Adipocyte (in vitro differentiated cells): Measurements from ENCODE around the gene IL17B.
A peak's percentile ranks its signal among the peaks of the same experiment; 100 is the strongest.

Experiments
- DNase-seq: peaks from one replicate; pipeline ENCODE4 v3.0.0-alpha.2; 2015; ENCODE audit warnings: low read depth
- H3K27me3 ChIP-seq: replicated peaks from 2 replicates; pipeline ENCODE4 v1.7.0; 2013; ENCODE audit warnings: mild to moderate bottlenecking, low read length, moderate library complexity; ENCODE audit not compliant: control insufficient read depth, insufficient read depth
- H3K36me3 ChIP-seq: 2 replicates; pipeline ENCODE4 v1.7.0; 2013; ENCODE audit warnings: low read length, mild to moderate bottlenecking, moderate library complexity; ENCODE audit not compliant: control insufficient read depth, insufficient read depth, severe bottlenecking
- H3K4me1 ChIP-seq: 2 replicates; pipeline ENCODE4 v1.7.0; 2013; ENCODE audit warnings: mild to moderate bottlenecking, low read length, moderate library complexity; ENCODE audit not compliant: control insufficient read depth, insufficient read depth
- H3K4me3 ChIP-seq: 2 replicates; pipeline ENCODE4 v1.7.0; 2013; ENCODE audit warnings: mild to moderate bottlenecking, low read length, moderate library complexity
- H3K9ac ChIP-seq: 2 replicates; pipeline ENCODE4 v1.7.0; 2013; ENCODE audit warnings: mild to moderate bottlenecking, low read length, moderate library complexity
- H3K9me3 ChIP-seq: 2 replicates; pipeline ENCODE4 v1.7.0; 2013; ENCODE audit warnings: mild to moderate bottlenecking, low read length, moderate library complexity; ENCODE audit not compliant: control insufficient read depth

Gene IL17B

DNA sequence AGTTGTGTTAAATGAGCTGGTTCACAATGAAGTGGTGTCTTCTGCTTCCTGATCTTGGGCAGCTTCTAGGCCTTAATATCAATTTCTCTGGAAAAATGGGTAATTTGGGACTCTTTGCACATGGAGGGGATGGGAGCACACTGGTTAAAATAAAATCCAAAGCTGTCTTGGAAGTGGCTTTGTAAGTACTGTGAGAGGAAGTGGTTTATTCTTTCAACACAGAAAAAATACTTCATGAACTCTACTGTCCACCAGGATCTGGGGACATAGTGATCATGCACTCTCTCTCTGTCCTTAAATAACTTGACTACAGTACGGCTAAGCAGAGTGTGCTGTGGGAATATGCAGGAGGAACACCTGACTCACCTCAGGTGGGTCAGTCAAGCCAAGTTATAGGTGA is 18.8 kb downstream of the IL17B start:
- no peak overlapping the region for H3K9ac ChIP-seq
- H3K27me3 ChIP-seq: no peaks in the 10 kb centered on the region
- no peaks in the 10 kb centered on the region for H3K9me3 ChIP-seq
- no peak overlapping the region for H3K4me3 ChIP-seq
- peaks cover 5% of the 10 kb centered on the region for H3K4me1 ChIP-seq
- H3K36me3 ChIP-seq: peaks cover 5% of the 10 kb centered on the region
- no peak for DNase-seq

DNA sequence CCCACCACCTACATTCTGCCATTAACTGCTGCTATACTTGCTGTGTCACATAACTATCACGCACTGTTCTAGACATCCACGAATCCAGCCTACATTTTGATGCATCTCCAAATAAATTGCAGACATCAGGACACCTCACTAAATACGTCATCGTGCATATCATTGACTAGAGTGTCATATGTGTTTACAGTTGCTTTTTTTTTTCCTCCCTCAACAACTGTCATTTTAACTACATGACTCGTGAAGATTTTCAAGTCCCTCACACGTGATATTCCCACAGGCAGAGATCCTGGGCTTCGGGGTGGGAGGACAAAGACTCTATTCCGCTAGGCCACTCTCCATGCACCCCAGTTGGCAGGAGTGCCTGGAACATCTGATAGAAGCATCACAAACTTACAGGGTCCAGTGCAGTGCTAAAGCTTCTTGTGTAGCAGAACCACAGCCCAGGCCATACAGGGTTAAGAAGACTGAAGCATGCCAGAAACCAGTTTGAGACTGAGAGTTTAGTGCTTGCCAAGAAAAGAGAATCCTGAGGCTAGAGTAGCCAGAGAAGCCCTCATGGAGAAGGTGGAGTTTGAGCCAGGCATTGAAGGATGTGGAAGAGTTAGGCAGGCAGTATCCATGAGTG is 20.1 kb downstream of the IL17B start:
- Histone ChIP-seq H3K36me3 (peaks cover 16% of the 10 kb centered on the region), H3K27me3 (no peaks in the 10 kb centered on the region), H3K4me1 (peaks cover 5% of the 10 kb centered on the region), H3K9me3 (no peaks in the 10 kb centered on the region), H3K4me3 (peak overlapping the region; percentile 86), H3K9ac (no peak overlapping the region)
- DNase-seq: no peak

DNA sequence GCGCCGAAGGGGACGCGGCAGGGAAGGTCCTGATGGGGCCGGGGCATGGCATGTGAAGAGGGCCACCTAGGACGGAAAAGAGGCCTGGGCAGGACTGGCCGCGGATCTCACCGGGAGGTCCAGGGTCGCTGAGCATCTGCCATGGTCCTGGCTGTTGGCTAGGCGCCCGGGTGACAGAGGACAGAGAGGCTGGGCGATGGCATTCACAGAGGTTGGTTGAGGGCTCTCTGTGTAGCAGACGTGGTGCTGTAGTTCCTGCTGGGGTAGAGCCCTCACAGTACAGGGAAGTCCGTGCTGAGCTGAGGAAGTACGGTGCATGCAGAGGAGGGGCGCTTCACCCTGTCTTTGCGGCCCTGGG is 20.8 kb downstream of the IL17B start:
- Histone ChIP-seq H3K4me1 (peaks cover 5% of the 10 kb centered on the region), H3K36me3 (peaks cover 23% of the 10 kb centered on the region), H3K9ac (peak overlapping the region; percentile 83), H3K27me3 (no peaks in the 10 kb centered on the region), H3K4me3 (peak overlapping the region; percentile 86), H3K9me3 (no peaks in the 10 kb centered on the region)
- peak; percentile 42 for DNase-seq

DNA sequence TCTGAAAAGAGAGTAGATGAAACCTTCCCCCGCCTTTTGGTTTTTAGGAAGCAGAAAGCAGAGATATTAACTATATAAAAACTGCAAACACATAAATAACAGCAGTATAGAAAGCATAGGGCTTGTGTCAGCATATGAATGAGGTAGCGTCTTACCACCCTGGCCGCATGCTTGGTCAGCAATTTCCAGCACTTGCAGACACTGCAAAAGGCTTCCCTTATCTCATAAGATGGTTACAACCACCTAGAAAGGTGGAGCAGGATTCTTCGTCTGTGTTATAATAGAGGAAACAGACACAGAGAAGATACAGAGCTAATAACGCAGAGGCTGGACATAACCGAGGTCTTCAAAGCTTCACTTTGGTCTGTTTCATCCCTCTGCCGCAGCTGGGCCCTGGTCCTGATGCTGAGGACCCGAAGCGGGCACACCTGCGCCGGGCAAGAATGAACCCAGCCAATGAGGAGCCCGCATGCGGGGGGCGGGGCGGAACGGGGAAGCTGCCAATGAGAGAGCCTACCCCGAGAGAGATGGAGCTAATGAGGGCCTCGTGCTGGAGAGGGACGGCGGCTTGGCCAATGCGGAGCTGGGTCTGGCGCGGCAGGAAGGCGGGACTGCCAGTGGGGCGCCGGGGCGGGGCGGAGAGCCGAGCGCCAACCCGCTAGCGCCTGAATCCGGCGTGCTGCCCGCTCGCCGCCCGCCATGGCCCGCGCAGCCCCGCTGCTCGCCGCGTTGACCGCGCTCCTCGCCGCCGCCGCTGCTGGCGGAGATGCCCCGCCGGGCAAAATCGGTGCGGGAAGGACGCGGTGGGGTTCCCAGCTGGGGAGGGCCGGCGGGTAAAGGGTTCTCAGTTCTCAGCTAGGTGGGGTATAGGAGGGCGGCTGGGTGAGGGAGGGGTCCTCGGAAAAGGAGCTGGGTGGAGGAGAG is 21.5 kb downstream of the IL17B start, which contains the start of gene PCYOX1L:
Gene PCYOX1L, plus strand, starts transcription at position 677 of the 924 bp plus-strand sequence. Its CDS starts 23 bp downstream, at position 700.
- H3K9ac ChIP-seq: peak within 1 kb of the TSS; percentile 83
- H3K36me3 ChIP-seq: peaks cover 30% of the 10 kb centered on the region
- H3K27me3 ChIP-seq: no peaks in the 10 kb centered on the region
- no peaks in the 10 kb centered on the region for H3K9me3 ChIP-seq
- H3K4me3 ChIP-seq: peak within 1 kb of the TSS; percentile 86
- DNase-seq: peak; percentile 99
- H3K4me1 ChIP-seq: peaks cover 5% of the 10 kb centered on the region

DNA sequence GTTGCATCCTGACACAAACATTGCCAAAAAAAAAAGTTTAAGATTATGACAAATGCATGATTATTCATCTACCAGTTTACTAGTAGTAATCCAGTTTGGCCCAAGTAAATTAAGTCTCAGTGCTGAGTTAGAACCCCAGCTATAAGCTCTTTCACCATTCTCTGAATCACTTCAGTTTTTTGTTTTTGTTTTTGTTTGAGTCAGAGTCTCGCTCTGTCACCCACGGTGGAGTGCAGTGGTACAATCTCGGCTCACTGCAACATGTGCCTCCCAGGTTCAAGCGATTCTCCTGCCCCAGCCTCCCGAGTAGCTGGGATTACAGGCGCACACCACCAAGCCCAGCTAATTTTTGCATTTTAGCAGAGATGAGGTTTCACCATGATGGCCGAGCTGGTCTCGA is 22.7 kb downstream of the IL17B start:
- no peaks in the 10 kb centered on the region for H3K9me3 ChIP-seq
- no peaks in the 10 kb centered on the region for H3K27me3 ChIP-seq
- H3K4me3 ChIP-seq: no peak overlapping the region
- no peak for DNase-seq
- no peak overlapping the region for H3K9ac ChIP-seq
- peaks cover 42% of the 10 kb centered on the region for H3K36me3 ChIP-seq
- H3K4me1 ChIP-seq: peaks cover 5% of the 10 kb centered on the region

- H3K9me3 ChIP-seq: no peaks in the 10 kb centered on the region
- no peak overlapping the region for H3K9ac ChIP-seq
- no peak for DNase-seq
- peaks cover 49% of the 10 kb centered on the region for H3K36me3 ChIP-seq
- H3K27me3 ChIP-seq: no peaks in the 10 kb centered on the region
- H3K4me1 ChIP-seq: peaks cover 5% of the 10 kb centered on the region
- no peak overlapping the region for H3K4me3 ChIP-seq
Observed at GRCh38 chr5:149355688-149356087, 23.4 kb downstream of the IL17B start.

GRCh38 chr5:149353911-149354310 is 25.2 kb downstream of the IL17B start:
- H3K36me3 ChIP-seq: peaks cover 67% of the 10 kb centered on the region
- H3K4me3 ChIP-seq: no peak overlapping the region
- no peaks in the 10 kb centered on the region for H3K9me3 ChIP-seq
- H3K27me3 ChIP-seq: no peaks in the 10 kb centered on the region
- H3K9ac ChIP-seq: no peak overlapping the region
- peaks cover 5% of the 10 kb centered on the region for H3K4me1 ChIP-seq
- no peak for DNase-seq

- no peak for DNase-seq
- peaks cover 5% of the 10 kb centered on the region for H3K4me1 ChIP-seq
- H3K27me3 ChIP-seq: no peaks in the 10 kb centered on the region
- H3K4me3 ChIP-seq: no peak overlapping the region
- H3K9me3 ChIP-seq: no peaks in the 10 kb centered on the region
- no peak overlapping the region for H3K9ac ChIP-seq
- H3K36me3 ChIP-seq: peaks cover 84% of the 10 kb centered on the region
Observed at GRCh38 chr5:149352169-149352568, 26.9 kb downstream of the IL17B start.

GRCh38 chr5:149349382-149349781 is 29.7 kb downstream of the IL17B start:
- Histone ChIP-seq H3K27me3 (no peaks in the 10 kb centered on the region), H3K4me3 (no peak overlapping the region), H3K9ac (no peak overlapping the region), H3K4me1 (peaks cover 17% of the 10 kb centered on the region), H3K36me3 (peaks cover 74% of the 10 kb centered on the region), H3K9me3 (no peaks in the 10 kb centered on the region)
- DNase-seq: no peak

- H3K27me3 ChIP-seq: no peaks in the 10 kb centered on the region
- H3K36me3 ChIP-seq: peaks cover 66% of the 10 kb centered on the region
- no peaks in the 10 kb centered on the region for H3K9me3 ChIP-seq
- no peak overlapping the region for H3K9ac ChIP-seq
- peaks cover 19% of the 10 kb centered on the region for H3K4me1 ChIP-seq
- no peak for DNase-seq
- H3K4me3 ChIP-seq: no peak overlapping the region
Observed at GRCh38 chr5:149348518-149348917, 30.6 kb downstream of the IL17B start.

GRCh38 chr5:149345892-149346222 is 33.2 kb downstream of the IL17B start:
- Histone ChIP-seq H3K9ac (peak overlapping the region; percentile 94), H3K27me3 (no peaks in the 10 kb centered on the region), H3K4me1 (peaks cover 19% of the 10 kb centered on the region), H3K36me3 (peaks cover 54% of the 10 kb centered on the region), H3K4me3 (peak overlapping the region; percentile 98), H3K9me3 (no peaks in the 10 kb centered on the region)
- peak; percentile 69 for DNase-seq
